Measurements from ENCODE around the gene FAM25G. TPM values are rescaled to one million over a fixed set of nuclear protein-coding genes. Genes with fewer than 3 reads are reported as not detected.

FAM25G gene
- total and polyA plus RNA-seq, 9 of the 15 experiments (the other 6 are each of a cell fraction or from before 2014, with no cell fraction given) = not detected

- peaks cover 21 to 62% of the 10 kb centered on the region in 2 experiments; a peak in 4 of 5 replicates for H3K27me3 ChIP-seq (ENCODE audit: control insufficient read depth in 2 of 2, insufficient read depth in 2 of 2, low read length in 2 of 2)
- H3K9me1 ChIP-seq (ENCODE audit: control insufficient read depth, insufficient read depth, low read length) = no peaks in the 10 kb centered on the region
- FAIRE-seq = no peak
- H2AFZ ChIP-seq (ENCODE audit: low read depth, low read length) = no peak overlapping the region
- no peak for TF ChIP-seq CCNT2 (IDR thresholded peaks at IDR 0.05; ENCODE audit: borderline replicate concordance, extremely low read depth, insufficient read length, low read depth, low read length)
- no peak for TF ChIP-seq NCOR1 (IDR thresholded peaks at IDR 0.05)
- no peak for TF ChIP-seq ZNF79 (CRISPR knock-in tag; IDR thresholded peaks at IDR 0.05; ENCODE audit: low read depth)
- no peak for TF ChIP-seq GTF2E2 (tag; IDR thresholded peaks at IDR 0.05)
- no peak for TF ChIP-seq TAF9B (IDR thresholded peaks at IDR 0.05; ENCODE audit: partially characterized antibody)
- TF ChIP-seq ZNF445 (CRISPR knock-in tag; IDR thresholded peaks at IDR 0.05; ENCODE audit: low read depth) = no peak
- H3K79me2 ChIP-seq (ENCODE audit: control insufficient read depth, insufficient read depth, low read length) = no peaks in the 10 kb centered on the region
- H3K4me1 ChIP-seq (replicated peaks in 1 of 2; ENCODE audit: control insufficient read depth in 2 of 2, insufficient read depth in 2 of 2, low read length in 2 of 2) = peaks cover 0 to 8% of the 10 kb centered on the region in 2 experiments; a peak in 1 of 5 replicates
- CTCF ChIA-PET (ENCODE audit: low intra/inter-chr PET ratio) = no interaction called here
- POLR2A ChIA-PET = no interaction called here
- no peaks in the 10 kb centered on the region; the same call in 1 of the 2 replicates for H4K20me1 ChIP-seq (replicated peaks; ENCODE audit: control insufficient read depth, insufficient read depth, low read length)
- DNase-seq (ENCODE audit: extremely low read depth in 1 of 4, low spot score in 3 of 4) = peak in 1 of 4 experiments; percentile 7
- WGBS (ENCODE audit: insufficient coverage, low coverage, missing lambda C conversion rate) = 7% methylated on average over 8 of the region's 11 CpGs
- intact Hi-C loops (cut with micrococcal nuclease) = loop anchor here (5.0 kb wide), 1 partner anchor 90 kb away; no protein-coding TSS in a partner anchor
- peak; percentile 19; the same call in 2 of the 3 replicates for ATAC-seq
- peak overlapping the region in 1 of 2 experiments; percentile 57; a peak in 1 of 4 replicates for H3K9ac ChIP-seq (ENCODE audit: insufficient read depth in 1 of 2, low read depth in 2 of 2, low read length in 2 of 2)
- no peaks in the 10 kb centered on the region for H3K36me3 ChIP-seq (ENCODE audit: control insufficient read depth, insufficient read depth, low read length)
- H3K4me2 ChIP-seq (ENCODE audit: insufficient read depth, low read length) = no peak overlapping the region
- in situ Hi-C loops (cut with MboI) = no loop called here
- H3K9me3 ChIP-seq (replicated peaks; ENCODE audit: control insufficient read depth, insufficient read depth, low read depth, low read length) = no peaks in the 10 kb centered on the region
- H3K4me3 ChIP-seq = no peak overlapping the region
- no peak overlapping the region for H3K27ac ChIP-seq (ENCODE audit: extremely low read depth, low read depth, low read length)
- BruUV-seq (replicated peaks) = no TSS peak
Observed at GRCh38 chr10:47452495-47453140, 38.9 kb downstream of the FAM25G start.

All from K562 (cell line).